ACHN (cell line): Measurements from ENCODE around the gene PCP2.

Experiments used
- DNase-seq: peaks from one replicate; pipeline ENCODE4 v3.0.0-alpha.2; 2015
- in situ Hi-C: cut with HindIII; loops from 2 replicates; pipeline ENCODE4 v1.10.0; 2017; ENCODE audit warnings: low sequenced_read_pairs, low pct_ligation_motif_present, low pct_unique_long_range_greater_than_20kb

Gene PCP2

GRCh38 chr19:7624810-7625209, 8.7 kb downstream of the PCP2 start:
- in situ Hi-C loops: no loop called here
- DNase-seq: no peak

GRCh38 chr19:7623725-7624603, 9.6 kb downstream of the PCP2 start:
- DNase-seq: no peak
- in situ Hi-C loops: no loop called here

- in situ Hi-C loops: no loop called here
- no peak for DNase-seq
Observed at GRCh38 chr19:7622933-7623685, 10.4 kb downstream of the PCP2 start.

GRCh38 chr19:7620442-7621412, 12.8 kb downstream of the PCP2 start:
- DNase-seq: no peak
- in situ Hi-C loops: no loop called here

- in situ Hi-C loops: no loop called here
- DNase-seq: no peak
Observed at GRCh38 chr19:7619671-7620441, 13.7 kb downstream of the PCP2 start.

- in situ Hi-C loops: no loop called here
- no peak for DNase-seq
Observed at GRCh38 chr19:7618771-7619510, 14.6 kb downstream of the PCP2 start.

GRCh38 chr19:7618348-7618747, 15.2 kb downstream of the PCP2 start:
- in situ Hi-C loops: no loop called here
- no peak for DNase-seq

GRCh38 chr19:7617735-7618134, 15.8 kb downstream of the PCP2 start:
- DNase-seq: no peak
- in situ Hi-C loops: no loop called here

GRCh38 chr19:7617172-7617571, 16.3 kb downstream of the PCP2 start:
- in situ Hi-C loops: no loop called here

GRCh38 chr19:7614859-7615741, 18.4 kb downstream of the PCP2 start:
- in situ Hi-C loops: no loop called here

More at GRCh38 chr19:7617172-7617571, 16.3 kb downstream of the PCP2 start:
- DNase-seq: no peak

GRCh38 chr19:7612282-7613274, 20.9 kb downstream of the PCP2 start:
- in situ Hi-C loops: no loop called here

More at GRCh38 chr19:7614859-7615741, 18.4 kb downstream of the PCP2 start:
- no peak for DNase-seq

GRCh38 chr19:7611541-7612279, 21.8 kb downstream of the PCP2 start:
- DNase-seq: no peak
- in situ Hi-C loops: no loop called here

More at GRCh38 chr19:7612282-7613274, 20.9 kb downstream of the PCP2 start:
- DNase-seq: no peak

GRCh38 chr19:7610491-7611240, 22.9 kb downstream of the PCP2 start:
- no peak for DNase-seq
- in situ Hi-C loops: no loop called here
